ENCODE results near the gene ACOT7. TPM values are rescaled to one million over a fixed set of nuclear protein-coding genes. Genes with fewer than 3 reads are reported as not detected.

Gene ACOT7
- total and polyA plus RNA-seq, 2 experiments from 2014 or later = 167 to 169 TPM

DNA sequence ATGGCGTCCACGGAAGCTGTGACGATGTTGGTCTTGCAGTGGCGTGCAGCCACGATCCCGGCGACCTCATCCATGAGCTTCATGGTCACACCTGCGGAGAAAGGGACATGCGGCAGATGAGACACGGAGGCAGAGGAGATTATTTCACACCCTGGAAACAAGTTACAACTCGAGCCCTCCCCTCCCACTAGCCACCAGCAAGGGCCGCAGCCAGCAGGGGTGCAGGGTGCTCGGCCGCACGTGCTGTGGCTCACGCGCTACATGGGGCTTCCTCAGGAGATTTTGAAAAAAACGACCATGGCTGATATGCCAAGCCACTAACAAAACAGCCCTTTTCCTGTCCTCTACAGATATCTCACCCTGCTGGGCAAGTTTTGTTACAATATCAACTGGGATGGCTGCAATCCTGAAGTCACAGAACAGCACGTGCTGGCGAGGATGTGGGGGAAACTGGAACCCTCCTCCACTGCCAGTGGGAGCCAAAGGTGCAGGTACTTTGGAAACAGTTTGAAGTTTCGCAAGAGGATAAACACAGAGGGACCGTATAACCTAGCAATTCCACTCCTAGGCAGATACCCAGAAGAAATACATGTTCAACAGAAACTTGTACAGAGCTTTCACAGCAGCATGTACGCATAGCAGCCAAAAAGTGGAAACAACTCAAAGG is 98.5 kb downstream of the ACOT7 start (continued):
- TF ChIP-seq, protein P1, sequence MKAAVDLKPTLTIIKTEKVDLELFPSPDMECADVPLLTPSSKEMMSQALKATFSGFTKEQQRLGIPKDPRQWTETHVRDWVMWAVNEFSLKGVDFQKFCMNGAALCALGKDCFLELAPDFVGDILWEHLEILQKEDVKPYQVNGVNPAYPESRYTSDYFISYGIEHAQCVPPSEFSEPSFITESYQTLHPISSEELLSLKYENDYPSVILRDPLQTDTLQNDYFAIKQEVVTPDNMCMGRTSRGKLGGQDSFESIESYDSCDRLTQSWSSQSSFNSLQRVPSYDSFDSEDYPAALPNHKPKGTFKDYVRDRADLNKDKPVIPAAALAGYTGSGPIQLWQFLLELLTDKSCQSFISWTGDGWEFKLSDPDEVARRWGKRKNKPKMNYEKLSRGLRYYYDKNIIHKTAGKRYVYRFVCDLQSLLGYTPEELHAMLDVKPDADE (IDR thresholded peaks at IDR 0.05) = no peak
- TF ChIP-seq EZH2 (IDR thresholded peaks at IDR 0.05; ENCODE audit: low read depth, unreplicated experiment) (no peak), STAT1 (IDR thresholded peaks at IDR 0.05; ENCODE audit: unreplicated experiment) (no peak)

DNA sequence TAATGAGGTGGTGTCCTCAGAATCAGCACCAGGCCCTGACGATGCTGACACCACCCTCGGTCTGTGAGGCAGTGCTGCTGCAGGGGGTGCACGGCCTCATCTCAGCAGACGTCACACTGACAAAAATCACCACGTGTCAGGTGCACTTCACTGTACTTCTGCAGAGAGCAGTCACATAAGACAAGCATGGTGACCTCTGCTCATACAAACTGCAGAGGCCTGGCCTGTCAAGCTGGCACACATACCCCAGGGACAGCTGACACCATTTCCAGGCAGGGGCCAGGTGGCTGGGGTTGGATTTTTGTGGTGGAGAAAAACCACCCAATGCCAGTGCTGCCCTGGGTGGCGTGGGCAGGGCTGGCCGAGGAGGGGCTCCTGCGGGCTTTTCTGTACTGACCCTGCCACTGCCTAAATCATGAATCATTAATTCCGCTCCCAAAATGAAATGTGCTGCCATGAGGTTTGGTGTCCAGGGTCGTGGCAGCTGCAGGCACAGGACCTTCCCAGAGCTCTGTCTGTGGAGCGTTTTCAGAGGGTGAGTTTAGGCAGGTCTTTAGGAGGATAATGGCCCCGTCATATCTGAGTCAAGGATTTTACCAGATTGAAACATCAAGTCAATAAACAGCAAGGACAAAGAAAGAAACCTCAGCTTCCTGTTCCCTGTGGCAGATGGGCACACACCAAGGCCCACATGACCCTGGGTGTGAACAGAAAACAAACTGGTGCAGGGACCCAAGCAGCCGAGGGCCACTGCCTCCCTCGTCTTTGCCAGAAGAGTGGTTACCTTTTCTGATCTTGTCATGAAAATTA is 99.3 kb downstream of the ACOT7 start:
- peaks cover 2% of the 10 kb centered on the region; the same call in 1 of the 2 replicates for H3F3A ChIP-seq (replicated peaks; ENCODE audit: low read depth)
- H3K27me3 Mint-ChIP-seq (ENCODE audit: insufficient read depth, low read depth, poor library complexity) = peaks cover 4% of the 10 kb centered on the region
- ATAC-seq (no peak), DNase-seq (ENCODE audit: low spot score) (no peak)
- H3K4me3 ChIP-seq = no peak overlapping the region
- H3K4me1 ChIP-seq (ENCODE audit: insufficient read depth) = no peaks in the 10 kb centered on the region
- no peaks in the 10 kb centered on the region for H3K27me3 ChIP-seq (ENCODE audit: insufficient read depth)
- no peak overlapping the region for H3K4me2 ChIP-seq
- peaks cover 4% of the 10 kb centered on the region for H4K20me1 ChIP-seq (replicated peaks; ENCODE audit: insufficient read depth)
- peaks cover 7% of the 10 kb centered on the region; the same call in 1 of the 2 replicates for H3K36me3 ChIP-seq (ENCODE audit: insufficient read depth)
- no peak overlapping the region for H3K27ac ChIP-seq (ENCODE audit: low read depth)
- no peak overlapping the region for H3K27ac Mint-ChIP-seq
- no peaks in the 10 kb centered on the region for H3K4me1 Mint-ChIP-seq
- H2AFZ ChIP-seq = no peak overlapping the region
- H3K79me2 ChIP-seq (replicated peaks; ENCODE audit: insufficient read depth) = no peaks in the 10 kb centered on the region
- peaks cover 18% of the 10 kb centered on the region for H3K36me3 Mint-ChIP-seq (ENCODE audit: low read depth)
- no peak overlapping the region for H3K4me3 Mint-ChIP-seq
- H3K9me3 Mint-ChIP-seq = no peaks in the 10 kb centered on the region
- no peaks in the 10 kb centered on the region for H3K9me2 ChIP-seq (ENCODE audit: insufficient read depth)
- TF ChIP-seq, protein P2, sequence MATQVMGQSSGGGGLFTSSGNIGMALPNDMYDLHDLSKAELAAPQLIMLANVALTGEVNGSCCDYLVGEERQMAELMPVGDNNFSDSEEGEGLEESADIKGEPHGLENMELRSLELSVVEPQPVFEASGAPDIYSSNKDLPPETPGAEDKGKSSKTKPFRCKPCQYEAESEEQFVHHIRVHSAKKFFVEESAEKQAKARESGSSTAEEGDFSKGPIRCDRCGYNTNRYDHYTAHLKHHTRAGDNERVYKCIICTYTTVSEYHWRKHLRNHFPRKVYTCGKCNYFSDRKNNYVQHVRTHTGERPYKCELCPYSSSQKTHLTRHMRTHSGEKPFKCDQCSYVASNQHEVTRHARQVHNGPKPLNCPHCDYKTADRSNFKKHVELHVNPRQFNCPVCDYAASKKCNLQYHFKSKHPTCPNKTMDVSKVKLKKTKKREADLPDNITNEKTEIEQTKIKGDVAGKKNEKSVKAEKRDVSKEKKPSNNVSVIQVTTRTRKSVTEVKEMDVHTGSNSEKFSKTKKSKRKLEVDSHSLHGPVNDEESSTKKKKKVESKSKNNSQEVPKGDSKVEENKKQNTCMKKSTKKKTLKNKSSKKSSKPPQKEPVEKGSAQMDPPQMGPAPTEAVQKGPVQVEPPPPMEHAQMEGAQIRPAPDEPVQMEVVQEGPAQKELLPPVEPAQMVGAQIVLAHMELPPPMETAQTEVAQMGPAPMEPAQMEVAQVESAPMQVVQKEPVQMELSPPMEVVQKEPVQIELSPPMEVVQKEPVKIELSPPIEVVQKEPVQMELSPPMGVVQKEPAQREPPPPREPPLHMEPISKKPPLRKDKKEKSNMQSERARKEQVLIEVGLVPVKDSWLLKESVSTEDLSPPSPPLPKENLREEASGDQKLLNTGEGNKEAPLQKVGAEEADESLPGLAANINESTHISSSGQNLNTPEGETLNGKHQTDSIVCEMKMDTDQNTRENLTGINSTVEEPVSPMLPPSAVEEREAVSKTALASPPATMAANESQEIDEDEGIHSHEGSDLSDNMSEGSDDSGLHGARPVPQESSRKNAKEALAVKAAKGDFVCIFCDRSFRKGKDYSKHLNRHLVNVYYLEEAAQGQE (IDR thresholded peaks at IDR 0.05; ENCODE audit: unreplicated experiment) = no peak
- TF ChIP-seq CREB1 (CRISPR knock-in tag; IDR thresholded peaks at IDR 0.05; ENCODE audit: low read depth) (no peak), NANOG (IDR thresholded peaks at IDR 0.05; ENCODE audit: borderline replicate concordance) (no peak), JUNB (IDR thresholded peaks at IDR 0.05; ENCODE audit: unreplicated experiment) (no peak), ZNF331 (CRISPR knock-in tag; IDR thresholded peaks at IDR 0.05; ENCODE audit: low read depth) (no peak), ZNF114 (CRISPR knock-in tag; IDR thresholded peaks at IDR 0.05) (no peak)
- TF ChIP-seq, protein P3, sequence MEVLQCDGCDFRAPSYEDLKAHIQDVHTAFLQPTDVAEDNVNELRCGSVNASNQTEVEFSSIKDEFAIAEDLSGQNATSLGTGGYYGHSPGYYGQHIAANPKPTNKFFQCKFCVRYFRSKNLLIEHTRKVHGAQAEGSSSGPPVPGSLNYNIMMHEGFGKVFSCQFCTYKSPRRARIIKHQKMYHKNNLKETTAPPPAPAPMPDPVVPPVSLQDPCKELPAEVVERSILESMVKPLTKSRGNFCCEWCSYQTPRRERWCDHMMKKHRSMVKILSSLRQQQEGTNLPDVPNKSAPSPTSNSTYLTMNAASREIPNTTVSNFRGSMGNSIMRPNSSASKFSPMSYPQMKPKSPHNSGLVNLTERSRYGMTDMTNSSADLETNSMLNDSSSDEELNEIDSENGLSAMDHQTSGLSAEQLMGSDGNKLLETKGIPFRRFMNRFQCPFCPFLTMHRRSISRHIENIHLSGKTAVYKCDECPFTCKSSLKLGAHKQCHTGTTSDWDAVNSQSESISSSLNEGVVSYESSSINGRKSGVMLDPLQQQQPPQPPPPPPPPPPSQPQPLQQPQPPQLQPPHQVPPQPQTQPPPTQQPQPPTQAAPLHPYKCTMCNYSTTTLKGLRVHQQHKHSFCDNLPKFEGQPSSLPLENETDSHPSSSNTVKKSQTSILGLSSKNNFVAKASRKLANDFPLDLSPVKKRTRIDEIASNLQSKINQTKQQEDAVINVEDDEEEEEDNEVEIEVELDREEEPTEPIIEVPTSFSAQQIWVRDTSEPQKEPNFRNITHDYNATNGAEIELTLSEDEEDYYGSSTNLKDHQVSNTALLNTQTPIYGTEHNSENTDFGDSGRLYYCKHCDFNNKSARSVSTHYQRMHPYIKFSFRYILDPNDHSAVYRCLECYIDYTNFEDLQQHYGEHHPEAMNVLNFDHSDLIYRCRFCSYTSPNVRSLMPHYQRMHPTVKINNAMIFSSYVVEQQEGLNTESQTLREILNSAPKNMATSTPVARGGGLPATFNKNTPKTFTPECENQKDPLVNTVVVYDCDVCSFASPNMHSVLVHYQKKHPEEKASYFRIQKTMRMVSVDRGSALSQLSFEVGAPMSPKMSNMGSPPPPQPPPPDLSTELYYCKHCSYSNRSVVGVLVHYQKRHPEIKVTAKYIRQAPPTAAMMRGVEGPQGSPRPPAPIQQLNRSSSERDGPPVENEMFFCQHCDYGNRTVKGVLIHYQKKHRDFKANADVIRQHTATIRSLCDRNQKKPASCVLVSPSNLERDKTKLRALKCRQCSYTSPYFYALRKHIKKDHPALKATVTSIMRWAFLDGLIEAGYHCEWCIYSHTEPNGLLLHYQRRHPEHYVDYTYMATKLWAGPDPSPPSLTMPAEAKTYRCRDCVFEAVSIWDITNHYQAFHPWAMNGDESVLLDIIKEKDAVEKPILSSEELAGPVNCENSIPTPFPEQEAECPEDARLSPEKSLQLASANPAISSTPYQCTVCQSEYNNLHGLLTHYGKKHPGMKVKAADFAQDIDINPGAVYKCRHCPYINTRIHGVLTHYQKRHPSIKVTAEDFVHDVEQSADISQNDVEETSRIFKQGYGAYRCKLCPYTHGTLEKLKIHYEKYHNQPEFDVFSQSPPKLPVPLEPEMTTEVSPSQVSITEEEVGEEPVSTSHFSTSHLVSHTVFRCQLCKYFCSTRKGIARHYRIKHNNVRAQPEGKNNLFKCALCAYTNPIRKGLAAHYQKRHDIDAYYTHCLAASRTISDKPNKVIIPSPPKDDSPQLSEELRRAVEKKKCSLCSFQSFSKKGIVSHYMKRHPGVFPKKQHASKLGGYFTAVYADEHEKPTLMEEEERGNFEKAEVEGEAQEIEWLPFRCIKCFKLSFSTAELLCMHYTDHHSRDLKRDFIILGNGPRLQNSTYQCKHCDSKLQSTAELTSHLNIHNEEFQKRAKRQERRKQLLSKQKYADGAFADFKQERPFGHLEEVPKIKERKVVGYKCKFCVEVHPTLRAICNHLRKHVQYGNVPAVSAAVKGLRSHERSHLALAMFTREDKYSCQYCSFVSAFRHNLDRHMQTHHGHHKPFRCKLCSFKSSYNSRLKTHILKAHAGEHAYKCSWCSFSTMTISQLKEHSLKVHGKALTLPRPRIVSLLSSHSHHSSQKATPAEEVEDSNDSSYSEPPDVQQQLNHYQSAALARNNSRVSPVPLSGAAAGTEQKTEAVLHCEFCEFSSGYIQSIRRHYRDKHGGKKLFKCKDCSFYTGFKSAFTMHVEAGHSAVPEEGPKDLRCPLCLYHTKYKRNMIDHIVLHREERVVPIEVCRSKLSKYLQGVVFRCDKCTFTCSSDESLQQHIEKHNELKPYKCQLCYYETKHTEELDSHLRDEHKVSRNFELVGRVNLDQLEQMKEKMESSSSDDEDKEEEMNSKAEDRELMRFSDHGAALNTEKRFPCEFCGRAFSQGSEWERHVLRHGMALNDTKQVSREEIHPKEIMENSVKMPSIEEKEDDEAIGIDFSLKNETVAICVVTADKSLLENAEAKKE (CRISPR knock-in tag; IDR thresholded peaks at IDR 0.05) = no peak
- TF ChIP-seq, protein P4, sequence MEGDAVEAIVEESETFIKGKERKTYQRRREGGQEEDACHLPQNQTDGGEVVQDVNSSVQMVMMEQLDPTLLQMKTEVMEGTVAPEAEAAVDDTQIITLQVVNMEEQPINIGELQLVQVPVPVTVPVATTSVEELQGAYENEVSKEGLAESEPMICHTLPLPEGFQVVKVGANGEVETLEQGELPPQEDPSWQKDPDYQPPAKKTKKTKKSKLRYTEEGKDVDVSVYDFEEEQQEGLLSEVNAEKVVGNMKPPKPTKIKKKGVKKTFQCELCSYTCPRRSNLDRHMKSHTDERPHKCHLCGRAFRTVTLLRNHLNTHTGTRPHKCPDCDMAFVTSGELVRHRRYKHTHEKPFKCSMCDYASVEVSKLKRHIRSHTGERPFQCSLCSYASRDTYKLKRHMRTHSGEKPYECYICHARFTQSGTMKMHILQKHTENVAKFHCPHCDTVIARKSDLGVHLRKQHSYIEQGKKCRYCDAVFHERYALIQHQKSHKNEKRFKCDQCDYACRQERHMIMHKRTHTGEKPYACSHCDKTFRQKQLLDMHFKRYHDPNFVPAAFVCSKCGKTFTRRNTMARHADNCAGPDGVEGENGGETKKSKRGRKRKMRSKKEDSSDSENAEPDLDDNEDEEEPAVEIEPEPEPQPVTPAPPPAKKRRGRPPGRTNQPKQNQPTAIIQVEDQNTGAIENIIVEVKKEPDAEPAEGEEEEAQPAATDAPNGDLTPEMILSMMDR (conservative IDR thresholded peaks at IDR 0.05; ENCODE audit: low read depth in 2 of 2) = no peak

All from GM23338 (cell line).